ENCODE measurements around the gene PSTPIP2. TPM values are rescaled to one million over a fixed set of nuclear protein-coding genes. Genes with fewer than 3 reads are reported as not detected.
"Not testable (repeated sequence)": the region's sequence is repeated elsewhere in the genome, so short reads cannot be mapped to it uniquely, and the experiment has no call there.

PSTPIP2 gene
- total RNA-seq, 4 donors from 2014 or later, result 1.9 to 4.3 (median 2.9) TPM

GRCh38 chr18:45995461-45995860 is 76.6 kb downstream of the PSTPIP2 start:
- Histone ChIP-seq H3K4me3 (replicated peaks in 1 of 3) (no peak overlapping the region), H3K4me1 (no peaks in the 10 kb centered on the region), H3K27ac (no peak overlapping the region), H3K9me3 (no peaks in the 10 kb centered on the region), H3K27me3 (no peaks in the 10 kb centered on the region), H3K36me3 (no peaks in the 10 kb centered on the region)
- intact Hi-C loops (cut with DNase I), result no loop called here
- no peak for TF ChIP-seq POLR2A (IDR thresholded peaks at IDR 0.05)
- TF ChIP-seq, protein P1, sequence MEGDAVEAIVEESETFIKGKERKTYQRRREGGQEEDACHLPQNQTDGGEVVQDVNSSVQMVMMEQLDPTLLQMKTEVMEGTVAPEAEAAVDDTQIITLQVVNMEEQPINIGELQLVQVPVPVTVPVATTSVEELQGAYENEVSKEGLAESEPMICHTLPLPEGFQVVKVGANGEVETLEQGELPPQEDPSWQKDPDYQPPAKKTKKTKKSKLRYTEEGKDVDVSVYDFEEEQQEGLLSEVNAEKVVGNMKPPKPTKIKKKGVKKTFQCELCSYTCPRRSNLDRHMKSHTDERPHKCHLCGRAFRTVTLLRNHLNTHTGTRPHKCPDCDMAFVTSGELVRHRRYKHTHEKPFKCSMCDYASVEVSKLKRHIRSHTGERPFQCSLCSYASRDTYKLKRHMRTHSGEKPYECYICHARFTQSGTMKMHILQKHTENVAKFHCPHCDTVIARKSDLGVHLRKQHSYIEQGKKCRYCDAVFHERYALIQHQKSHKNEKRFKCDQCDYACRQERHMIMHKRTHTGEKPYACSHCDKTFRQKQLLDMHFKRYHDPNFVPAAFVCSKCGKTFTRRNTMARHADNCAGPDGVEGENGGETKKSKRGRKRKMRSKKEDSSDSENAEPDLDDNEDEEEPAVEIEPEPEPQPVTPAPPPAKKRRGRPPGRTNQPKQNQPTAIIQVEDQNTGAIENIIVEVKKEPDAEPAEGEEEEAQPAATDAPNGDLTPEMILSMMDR (IDR thresholded peaks at IDR 0.05), result no peak
- no peak for DNase-seq
- WGBS, 2 donors, result 94 to 98% methylated on average over 3 of the region's 3 CpGs

DNA sequence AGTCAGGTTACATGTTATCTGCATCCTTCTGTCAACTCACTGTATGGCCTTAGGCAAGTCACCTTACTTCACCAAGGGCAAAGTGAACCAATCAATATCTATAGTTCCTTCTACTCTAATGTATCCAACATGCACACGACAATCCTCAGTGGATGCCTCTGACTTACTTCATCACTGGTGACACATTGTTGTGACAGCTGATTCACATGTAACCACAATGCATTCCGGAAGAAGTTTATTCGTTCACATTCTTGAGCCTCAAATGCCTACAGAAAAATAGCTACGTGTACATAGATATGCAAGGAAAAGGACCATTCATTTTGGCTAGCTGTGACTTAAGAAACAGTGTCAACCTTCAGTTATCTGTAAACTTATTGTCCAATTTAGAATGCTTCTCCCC is 78.6 kb downstream of the PSTPIP2 start:
- Histone ChIP-seq H3K9me3 (no peaks in the 10 kb centered on the region), H3K36me3 (no peaks in the 10 kb centered on the region), H3K27ac (no peak overlapping the region), H3K4me3 (replicated peaks in 1 of 3) (no peak overlapping the region), H3K4me1 (no peaks in the 10 kb centered on the region), H3K27me3 (no peaks in the 10 kb centered on the region)
- WGBS, 2 donors, result 86 to 92% methylated on average over 4 of the region's 4 CpGs
- DNase-seq, result no peak
- TF ChIP-seq, protein P1 (IDR thresholded peaks at IDR 0.05), result no peak
- TF ChIP-seq POLR2A (IDR thresholded peaks at IDR 0.05), result no peak
- intact Hi-C loops (cut with DNase I), result no loop called here

- intact Hi-C loops (cut with DNase I); H3K9me3 ChIP-seq; H3K27me3 ChIP-seq; H3K27ac ChIP-seq; H3K36me3 ChIP-seq; DNase-seq; H3K4me1 ChIP-seq; H3K4me3 ChIP-seq (replicated peaks in 1 of 3): not testable (repeated sequence)
- 79 to 84% methylated on average over 6 of the region's 6 CpGs for WGBS, 2 donors
Measured at GRCh38 chr18:45992527-45992926, 79.5 kb downstream of the PSTPIP2 start.

- WGBS, 2 donors, result 94 to 95% methylated on average over 3 of the region's 3 CpGs
- no peaks in the 10 kb centered on the region for H3K4me1 ChIP-seq
- H3K27me3 ChIP-seq, result no peaks in the 10 kb centered on the region
- H3K27ac ChIP-seq, result no peak overlapping the region
- H3K9me3 ChIP-seq, result no peaks in the 10 kb centered on the region
- intact Hi-C loops (cut with DNase I), result no loop called here
- no peak overlapping the region for H3K4me3 ChIP-seq (replicated peaks in 1 of 3)
- H3K36me3 ChIP-seq, result no peaks in the 10 kb centered on the region
- TF ChIP-seq, protein P1 (IDR thresholded peaks at IDR 0.05), result no peak
- no peak for TF ChIP-seq POLR2A (IDR thresholded peaks at IDR 0.05)
- DNase-seq, result no peak
Measured at GRCh38 chr18:45991788-45992187, 80.3 kb downstream of the PSTPIP2 start.

- intact Hi-C loops (cut with DNase I), result no loop called here
- Histone ChIP-seq H3K27me3 (no peaks in the 10 kb centered on the region), H3K4me3 (replicated peaks in 1 of 3) (no peak overlapping the region), H3K9me3 (no peaks in the 10 kb centered on the region), H3K4me1 (peaks cover 0 to 3% of the 10 kb centered on the region in 2 donors), H3K27ac (no peak overlapping the region), H3K36me3 (no peaks in the 10 kb centered on the region)
- 82 to 94% methylated on average over 4 of the region's 4 CpGs for WGBS, 2 donors
- TF ChIP-seq, protein P1 (IDR thresholded peaks at IDR 0.05), result no peak
- TF ChIP-seq POLR2A (IDR thresholded peaks at IDR 0.05), result no peak
- no peak for DNase-seq
Measured at GRCh38 chr18:45984546-45985235, 87.4 kb downstream of the PSTPIP2 start.
